HL-60/S4 treated with retinoic acid at 250 ng/mL for 4 days and 3 days (cell line): ENCODE measurements around the gene UPF2.
"Not testable (repeated sequence)": the region's sequence is repeated elsewhere in the genome, so short reads cannot be mapped to it uniquely, and the experiment has no call there.

Experiments
- in situ Hi-C: fragments of 300-500 bp; cut with MboI; formaldehyde crosslinking; loops from 2 replicates; pipeline ENCODE4 v1.7.0; 2022; ENCODE audit warnings: low sequenced_read_pairs

The UPF2 gene

GRCh38 chr10:12045596-12045995 lies 3.0 kb upstream of the UPF2 start:
- in situ Hi-C loops, result no loop called here

GRCh38 chr10:12042409-12042796 lies 206 bp downstream of the UPF2 start:
- in situ Hi-C loops, result no loop called here

GRCh38 chr10:12041766-12042408 lies 722 bp downstream of the UPF2 start:
- in situ Hi-C loops, result no loop called here

- in situ Hi-C loops, result no loop called here
Observed at GRCh38 chr10:12036073-12036655, 6.4 kb downstream of the UPF2 start.

GRCh38 chr10:12031404-12031803 lies 11.2 kb downstream of the UPF2 start:
- in situ Hi-C loops, result no loop called here

GRCh38 chr10:12027539-12027938 lies 15.1 kb downstream of the UPF2 start:
- in situ Hi-C loops, result no loop called here

- in situ Hi-C loops, result no loop called here
Observed at GRCh38 chr10:12025591-12025990, 17.0 kb downstream of the UPF2 start.

GRCh38 chr10:12022580-12023257 lies 19.9 kb downstream of the UPF2 start:
- in situ Hi-C loops, result no loop called here

- in situ Hi-C loops, result no loop called here
Observed at GRCh38 chr10:12020574-12020973, 22.0 kb downstream of the UPF2 start.

GRCh38 chr10:12019283-12019971 lies 23.2 kb downstream of the UPF2 start:
- in situ Hi-C loops, result no loop called here

GRCh38 chr10:12018438-12019282 lies 23.9 kb downstream of the UPF2 start:
- in situ Hi-C loops, result no loop called here

- in situ Hi-C loops, result no loop called here
Observed at GRCh38 chr10:12013926-12014325, 28.7 kb downstream of the UPF2 start.

GRCh38 chr10:12013391-12013790 lies 29.2 kb downstream of the UPF2 start:
- in situ Hi-C loops, result not testable (repeated sequence)

GRCh38 chr10:12010353-12010752 lies 32.3 kb downstream of the UPF2 start:
- in situ Hi-C loops, result no loop called here

GRCh38 chr10:12008842-12009241 lies 33.8 kb downstream of the UPF2 start:
- in situ Hi-C loops, result not testable (repeated sequence)

- in situ Hi-C loops, result no loop called here
Observed at GRCh38 chr10:12006671-12007070, 35.9 kb downstream of the UPF2 start.

GRCh38 chr10:11993834-11994468 lies 48.7 kb downstream of the UPF2 start:
- in situ Hi-C loops, result no loop called here

GRCh38 chr10:11988924-11989323 lies 53.7 kb downstream of the UPF2 start:
- in situ Hi-C loops, result no loop called here

GRCh38 chr10:11986593-11987216 lies 55.9 kb downstream of the UPF2 start:
- in situ Hi-C loops, result no loop called here

- in situ Hi-C loops, result no loop called here
Observed at GRCh38 chr10:11982253-11982652, 60.4 kb downstream of the UPF2 start.
